GM15510 (cell line): Measurements from ENCODE around the gene PDE7B.

ENCODE experiments used
- POLR2A ChIP-seq: IDR thresholded peaks from 3 replicates; pipeline ENCODE4 v1.6.1; 2011; ENCODE audit warnings: borderline replicate concordance; ENCODE audit not compliant: insufficient read length; ENCODE audit errors: extremely low read depth

Gene PDE7B

GRCh38 chr6:135996668-135997067 is 145.2 kb downstream of the PDE7B start:
- no peak for TF ChIP-seq POLR2A

- TF ChIP-seq POLR2A = no peak
Observed at GRCh38 chr6:135999393-135999792, 147.9 kb downstream of the PDE7B start.

GRCh38 chr6:136007345-136007744 is 155.8 kb downstream of the PDE7B start:
- TF ChIP-seq POLR2A = no peak

- no peak for TF ChIP-seq POLR2A
Observed at GRCh38 chr6:136011475-136011874, 160.0 kb downstream of the PDE7B start.

GRCh38 chr6:136012198-136012887 is 160.8 kb downstream of the PDE7B start:
- TF ChIP-seq POLR2A = no peak

GRCh38 chr6:136012943-136013342 is 161.4 kb downstream of the PDE7B start:
- no peak for TF ChIP-seq POLR2A

- no peak for TF ChIP-seq POLR2A
Observed at GRCh38 chr6:136014454-136015437, 163.2 kb downstream of the PDE7B start.

- no peak for TF ChIP-seq POLR2A
Observed at GRCh38 chr6:136015531-136015930, 164.0 kb downstream of the PDE7B start.

GRCh38 chr6:136016228-136017225 is 165.0 kb downstream of the PDE7B start:
- no peak for TF ChIP-seq POLR2A

GRCh38 chr6:136020691-136021090 is 169.2 kb downstream of the PDE7B start:
- TF ChIP-seq POLR2A = no peak

- no peak for TF ChIP-seq POLR2A
Observed at GRCh38 chr6:136022224-136022874, 170.8 kb downstream of the PDE7B start.

GRCh38 chr6:136024711-136025110 is 173.2 kb downstream of the PDE7B start:
- no peak for TF ChIP-seq POLR2A

GRCh38 chr6:136025736-136026135 is 174.2 kb downstream of the PDE7B start:
- TF ChIP-seq POLR2A = no peak

- TF ChIP-seq POLR2A = no peak
Observed at GRCh38 chr6:136030131-136030530, 178.6 kb downstream of the PDE7B start.
